GM19372 (cell line): ENCODE data around the gene CTTN.

ENCODE experiments used
- ATAC-seq: cut with Tn5 transposase; IDR thresholded peaks from one replicate; pipeline ENCODE4 v1.9.1; 2021; ENCODE audit warnings: mild to moderate bottlenecking, low read depth, moderate library complexity; ENCODE audit not compliant: unreplicated experiment

Gene CTTN

DNA sequence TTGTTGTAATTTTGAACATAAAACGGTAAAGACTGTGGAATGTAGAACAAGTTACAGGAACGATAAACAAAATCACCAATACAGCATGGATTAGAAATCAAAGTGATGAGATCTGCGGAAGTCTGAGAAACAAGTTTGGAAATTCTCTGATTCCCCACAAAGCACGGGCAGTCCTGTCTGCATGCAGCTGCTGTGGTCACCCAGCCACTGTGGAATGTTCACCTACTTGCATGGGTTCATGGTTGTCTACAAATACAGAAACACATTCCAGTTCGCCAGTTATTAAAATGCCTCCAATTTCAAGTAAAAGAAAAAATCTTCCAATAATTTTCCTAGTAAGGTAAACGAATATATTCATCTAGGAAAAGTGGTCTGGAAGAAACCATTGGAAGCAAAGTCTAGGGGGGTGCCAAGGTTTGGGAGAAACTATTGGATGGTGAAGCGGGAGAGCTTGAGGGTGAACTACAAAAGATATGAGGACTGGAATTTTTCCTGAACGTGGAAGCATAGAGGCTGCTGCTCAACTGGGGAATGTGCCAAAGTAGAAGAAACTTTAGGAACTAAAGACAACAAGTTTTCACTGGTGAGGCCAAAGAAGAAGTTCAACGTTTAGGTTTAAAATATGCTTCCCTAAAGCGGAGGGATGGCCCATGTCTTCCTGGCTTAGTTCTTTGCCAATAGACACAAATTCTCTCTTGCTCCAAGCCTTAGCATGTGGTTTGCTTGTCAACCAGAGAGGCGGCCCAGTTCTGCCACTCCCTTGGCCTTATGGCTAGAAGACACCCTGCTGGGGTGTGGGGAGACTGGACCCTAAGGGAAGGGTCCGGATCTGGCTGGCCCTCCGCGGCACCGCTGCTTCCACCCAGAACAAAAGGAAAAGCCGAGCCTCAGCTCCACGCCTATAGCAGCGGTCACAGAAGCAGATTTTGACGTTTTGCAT lies 70.2 kb downstream of the CTTN start:
- ATAC-seq: no peak

DNA sequence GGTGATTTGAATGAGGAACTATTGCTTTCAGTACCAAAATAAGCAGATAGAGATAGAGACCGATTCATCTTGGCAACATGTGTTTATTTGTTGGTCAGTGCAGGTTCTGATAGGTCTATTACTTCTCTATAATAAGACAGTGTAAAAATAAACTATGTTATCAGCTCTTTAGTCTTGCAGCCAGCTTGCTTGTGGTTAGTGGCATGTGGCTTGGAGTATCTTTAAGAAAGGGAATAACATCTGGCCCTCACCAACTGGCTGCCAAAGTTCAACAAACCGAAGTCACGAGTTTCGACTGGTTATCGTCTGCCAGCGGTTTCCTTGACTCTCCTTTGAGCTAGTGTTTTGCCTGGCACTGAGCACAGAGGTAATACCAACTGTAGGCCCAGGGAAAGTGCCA lies 71.8 kb downstream of the CTTN start:
- ATAC-seq: no peak

DNA sequence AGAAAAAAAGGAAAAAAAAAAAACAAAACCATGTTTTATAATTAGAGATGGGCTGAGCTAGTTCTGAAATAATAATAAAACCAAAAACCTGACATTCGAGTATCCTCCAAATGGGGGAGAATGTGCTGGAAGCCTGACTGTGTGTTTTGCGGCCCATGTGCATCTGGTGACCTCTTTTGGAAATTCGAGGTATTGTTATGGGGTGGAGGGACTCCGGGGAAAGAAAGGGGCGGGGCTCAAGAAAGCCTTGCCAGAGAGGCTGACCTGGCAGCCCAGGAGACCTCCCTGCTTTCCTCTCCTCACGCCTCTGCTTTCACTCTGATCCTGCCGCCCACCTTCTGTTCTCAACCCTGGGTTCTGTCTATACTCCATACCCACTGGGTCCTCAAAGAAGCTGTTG lies 72.9 kb downstream of the CTTN start:
- ATAC-seq: no peak

DNA sequence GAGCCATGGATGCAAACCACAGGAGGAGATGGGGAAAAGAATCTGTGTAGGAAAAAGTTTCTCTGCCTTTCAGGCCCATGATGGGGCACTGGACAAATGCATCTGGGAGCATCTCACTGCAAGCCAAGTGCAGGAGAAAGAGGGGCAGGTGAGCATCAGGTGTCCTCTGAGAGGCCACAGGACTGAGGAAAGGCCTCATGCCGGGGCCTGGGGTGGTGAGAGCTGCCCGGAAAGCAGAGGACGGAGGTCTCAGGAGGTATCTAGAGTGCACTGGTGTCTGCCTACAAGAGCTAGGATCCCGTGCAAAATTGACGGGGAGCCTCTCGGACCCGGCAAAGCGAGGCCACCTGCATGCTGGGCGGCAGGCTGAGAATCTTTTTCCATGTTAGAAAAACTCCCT lies 73.9 kb downstream of the CTTN start:
- no peak for ATAC-seq

DNA sequence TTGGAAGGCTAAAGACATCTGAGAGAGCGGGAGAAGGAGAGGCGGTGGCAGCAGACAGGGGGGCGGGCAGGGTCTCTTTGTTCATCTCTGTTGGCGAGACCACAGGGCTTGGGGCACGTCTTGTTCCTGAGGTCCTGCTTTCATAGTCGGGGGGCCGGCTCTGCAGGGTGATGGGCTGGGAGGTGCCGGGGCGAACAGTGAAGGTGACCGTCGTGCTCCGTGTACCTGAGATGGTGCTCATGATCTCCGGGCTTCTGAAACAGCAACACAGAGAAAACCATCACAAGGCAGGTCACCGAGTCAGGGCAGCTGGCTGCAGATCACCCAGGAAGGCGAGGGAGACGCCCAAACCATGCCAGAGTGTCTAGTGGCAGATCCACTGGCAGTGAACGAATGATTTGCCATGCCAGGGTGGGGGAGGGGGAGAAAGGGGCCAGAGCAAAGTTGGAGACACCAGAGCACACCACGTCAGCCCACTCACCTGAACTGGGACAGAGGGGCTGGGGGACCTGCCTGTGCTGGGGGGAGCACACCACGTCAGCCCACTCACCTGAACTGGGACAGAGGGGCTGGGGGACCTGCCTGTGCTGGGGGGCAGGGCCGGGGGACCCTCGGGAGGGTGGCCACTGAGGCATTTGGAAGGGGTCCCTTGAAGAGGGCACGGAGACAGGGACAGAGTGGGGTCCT lies 75.0 kb downstream of the CTTN start:
- ATAC-seq: no peak

DNA sequence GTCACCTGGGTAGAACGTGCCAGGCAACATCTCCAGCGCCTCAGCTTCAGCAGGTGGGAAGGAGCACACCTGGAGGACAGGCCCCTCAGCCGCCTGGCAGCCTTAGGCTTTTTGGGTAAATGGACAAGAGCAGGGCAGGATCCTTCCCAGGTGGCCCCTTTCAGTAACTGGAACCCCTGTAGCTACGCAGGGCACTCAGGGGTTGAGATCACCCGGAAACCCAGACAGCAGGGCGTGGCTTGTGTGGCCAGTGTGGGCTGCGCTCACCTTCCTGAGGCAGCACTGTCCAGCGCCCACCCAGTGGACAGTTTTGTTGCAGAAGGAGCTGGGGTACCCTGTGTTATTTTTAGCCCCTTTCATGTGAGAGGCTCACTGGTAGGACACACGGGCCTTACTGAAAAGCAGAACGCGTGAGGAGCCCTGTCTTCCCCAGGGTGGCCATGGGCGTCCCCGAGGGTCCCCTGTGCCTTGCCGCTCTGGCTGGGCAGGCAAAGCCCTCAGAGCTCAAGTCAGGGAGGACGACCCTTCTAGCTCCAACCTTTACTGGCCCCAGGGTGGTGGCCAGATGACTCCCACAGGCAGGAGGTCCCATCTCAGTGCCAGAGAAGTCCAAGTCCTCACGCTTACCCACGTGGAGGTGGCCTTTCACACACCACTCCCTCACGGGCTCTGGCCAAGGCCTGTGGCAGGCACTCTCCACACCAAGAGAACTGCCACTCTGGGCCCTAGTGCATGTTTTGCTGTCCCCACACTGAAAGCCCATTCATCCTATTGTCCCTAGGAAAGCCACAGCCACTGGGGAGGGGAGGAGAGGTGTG lies 75.8 kb downstream of the CTTN start:
- ATAC-seq: no peak

DNA sequence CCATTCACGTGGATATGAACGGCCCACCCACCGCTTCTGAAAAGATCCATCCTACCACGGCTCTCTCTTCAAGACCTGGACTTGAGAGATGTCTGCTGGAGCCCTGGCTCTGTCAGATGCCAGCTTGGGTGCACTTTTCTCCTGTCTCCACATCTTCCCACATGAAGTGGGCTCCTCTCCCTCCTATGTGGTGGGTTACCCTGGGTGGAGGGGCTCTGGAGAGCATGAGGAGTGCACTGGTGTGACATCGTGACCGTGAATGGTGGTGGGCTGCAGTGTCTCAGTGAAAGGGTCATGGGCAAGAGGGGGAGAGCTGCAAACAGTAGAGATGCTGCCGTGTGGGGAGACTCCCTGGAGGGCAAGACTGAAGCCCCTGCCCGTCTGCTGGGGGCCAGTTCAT lies 76.4 kb downstream of the CTTN start:
- no peak for ATAC-seq

DNA sequence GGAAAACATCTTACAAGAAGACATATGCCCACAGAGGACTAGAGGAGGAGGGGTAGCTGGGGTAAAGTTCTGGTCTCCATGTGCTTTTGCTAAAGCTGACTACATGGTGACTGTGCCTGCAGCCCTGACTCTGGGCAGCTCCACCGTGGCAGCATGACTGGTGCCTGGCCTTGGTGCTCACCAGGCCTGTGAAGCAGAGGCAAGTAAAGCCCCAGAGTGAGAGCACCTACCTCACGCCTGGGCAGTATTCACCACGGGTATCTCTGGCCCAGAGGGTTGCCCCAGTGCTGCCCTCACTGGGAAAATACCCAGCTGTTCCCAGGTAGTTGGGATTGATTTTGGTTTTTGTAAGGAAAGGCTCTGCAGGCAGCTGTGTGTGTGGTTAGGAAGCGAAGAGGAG lies 78.3 kb downstream of the CTTN start:
- ATAC-seq: no peak

DNA sequence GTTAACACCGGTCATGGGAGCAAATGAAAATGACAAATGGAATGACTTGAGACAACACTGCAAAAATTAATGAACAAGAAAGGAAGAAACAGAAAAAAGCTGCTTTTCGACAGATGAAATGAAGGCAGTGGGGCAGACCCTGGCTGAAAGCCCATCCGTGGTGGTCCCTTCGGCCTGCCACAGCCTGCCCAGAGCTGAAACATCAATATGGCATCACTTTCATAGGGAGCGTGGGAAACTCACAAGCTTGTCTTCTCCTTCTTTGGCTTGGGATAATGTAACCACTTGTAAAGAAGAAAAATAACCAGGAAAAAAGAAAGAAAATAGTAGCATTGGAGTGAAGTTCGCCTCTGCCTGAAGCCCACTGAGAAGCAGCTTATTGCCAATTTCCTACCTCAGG lies 78.8 kb downstream of the CTTN start:
- ATAC-seq: no peak

DNA sequence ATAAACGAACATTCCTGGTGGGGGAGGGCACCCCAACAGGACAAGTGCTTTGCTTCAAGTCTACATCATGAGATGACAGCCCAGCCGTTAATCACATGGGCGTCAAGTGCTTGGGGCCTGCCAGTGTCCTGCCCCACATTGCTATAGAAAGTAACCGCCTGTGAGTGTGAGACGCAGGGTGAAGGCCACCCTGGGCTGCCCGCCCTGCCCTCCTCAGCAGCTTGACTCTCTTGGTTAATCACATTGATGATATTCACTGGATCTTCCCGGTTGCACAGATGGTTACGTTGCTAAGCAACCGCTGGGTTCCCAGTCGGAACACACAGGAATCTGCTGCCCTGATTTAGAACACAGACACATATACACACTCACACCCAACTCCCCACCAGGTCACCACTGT lies 79.3 kb downstream of the CTTN start:
- no peak for ATAC-seq

DNA sequence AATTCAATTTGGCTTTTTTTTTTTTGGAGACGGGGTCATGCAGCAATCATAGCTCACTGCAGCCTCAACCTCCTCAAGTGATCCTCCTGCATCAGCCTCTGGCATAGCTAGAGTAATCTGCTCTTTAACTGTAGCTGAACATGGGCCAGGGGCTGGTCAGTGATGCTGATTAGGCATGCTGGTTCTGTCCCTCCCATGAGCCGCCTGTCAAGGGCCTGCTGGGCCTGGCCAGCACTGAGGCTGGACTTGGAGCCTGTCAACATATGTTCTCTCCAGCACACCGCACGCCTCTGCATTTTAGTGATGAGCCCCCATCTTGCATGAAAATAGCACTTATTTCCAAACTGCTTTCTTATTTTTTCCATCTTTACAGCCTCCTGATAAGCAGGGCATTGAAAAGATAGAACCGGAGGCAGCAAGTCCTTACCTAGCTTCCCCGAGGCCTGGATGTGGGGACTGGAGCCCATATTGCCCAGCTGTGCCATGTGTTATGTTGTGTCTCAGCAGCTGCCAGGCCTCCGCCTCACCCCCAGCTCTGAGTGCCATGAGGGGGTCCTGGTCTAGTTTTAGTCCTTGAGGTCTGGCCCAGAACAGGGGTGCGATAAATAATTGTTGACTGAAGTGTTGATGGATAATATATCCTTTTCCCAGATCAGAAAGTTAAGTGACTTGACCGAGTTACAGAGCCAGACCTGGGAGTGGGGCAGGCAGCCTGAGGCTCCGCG lies 80.0 kb downstream of the CTTN start:
- ATAC-seq: no peak

DNA sequence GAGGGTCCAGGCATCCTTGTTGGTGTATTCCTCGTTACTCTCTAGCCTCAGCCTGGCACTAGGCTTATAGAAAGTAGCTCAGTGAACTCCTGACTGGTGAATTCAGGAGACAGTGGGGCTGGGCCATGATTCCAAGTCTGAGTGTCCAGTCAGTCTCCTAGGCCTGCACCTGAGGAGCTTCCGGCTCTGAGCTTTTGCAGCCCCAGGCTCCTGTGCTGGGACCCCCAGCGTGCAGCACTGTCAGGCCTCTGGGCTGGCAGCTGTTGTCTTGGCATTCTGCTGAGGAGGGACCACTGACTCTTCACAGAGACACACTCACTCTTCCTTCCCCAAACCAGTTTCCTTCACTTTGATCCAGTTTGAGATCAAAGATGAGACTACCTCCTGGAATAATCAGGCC lies 82.4 kb downstream of the CTTN start:
- ATAC-seq: no peak

DNA sequence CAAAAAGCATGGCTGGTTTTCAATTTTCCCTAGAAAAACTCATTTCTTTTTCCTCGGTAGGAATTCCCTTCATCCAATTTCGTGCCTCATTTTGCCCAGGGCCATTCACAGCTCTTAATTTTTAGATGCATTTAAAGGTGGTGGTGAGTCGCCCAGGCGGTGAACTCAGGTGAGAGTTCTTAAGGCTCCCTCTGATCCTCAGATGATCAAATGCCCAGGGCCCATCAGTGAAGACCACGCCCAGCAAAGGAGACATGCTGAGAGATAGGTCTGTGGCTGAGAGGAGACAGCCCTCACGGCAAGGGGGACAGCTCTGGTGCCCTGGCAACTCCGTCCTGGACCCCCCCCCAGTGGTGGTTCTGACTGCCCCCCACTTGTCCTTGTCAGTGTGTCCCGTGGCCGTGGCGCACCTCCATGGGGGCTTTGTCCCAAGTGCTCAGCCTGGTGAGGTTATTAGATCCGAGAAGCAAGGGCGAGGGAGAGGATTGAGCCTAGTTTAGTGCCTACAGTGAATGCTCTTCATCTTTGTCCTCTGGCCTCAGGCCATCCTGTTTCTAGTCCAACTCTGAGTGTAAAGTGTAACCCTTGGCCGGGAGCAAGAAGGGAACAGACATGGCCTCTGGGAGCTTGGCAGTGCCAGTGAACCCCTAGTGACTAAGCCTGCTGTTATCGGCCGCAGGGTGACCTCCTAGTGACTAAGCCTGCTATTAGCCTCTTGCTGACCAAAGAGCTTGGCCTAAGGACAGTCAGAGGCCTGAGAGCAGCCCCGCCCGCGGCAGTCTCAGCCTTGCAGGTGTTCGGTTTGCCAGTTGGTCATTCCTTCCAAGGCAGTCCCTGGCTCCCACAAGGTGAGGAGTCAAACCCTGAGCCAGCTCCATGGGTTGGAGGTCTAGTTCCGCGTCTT lies 83.5 kb downstream of the CTTN start:
- no peak for ATAC-seq

DNA sequence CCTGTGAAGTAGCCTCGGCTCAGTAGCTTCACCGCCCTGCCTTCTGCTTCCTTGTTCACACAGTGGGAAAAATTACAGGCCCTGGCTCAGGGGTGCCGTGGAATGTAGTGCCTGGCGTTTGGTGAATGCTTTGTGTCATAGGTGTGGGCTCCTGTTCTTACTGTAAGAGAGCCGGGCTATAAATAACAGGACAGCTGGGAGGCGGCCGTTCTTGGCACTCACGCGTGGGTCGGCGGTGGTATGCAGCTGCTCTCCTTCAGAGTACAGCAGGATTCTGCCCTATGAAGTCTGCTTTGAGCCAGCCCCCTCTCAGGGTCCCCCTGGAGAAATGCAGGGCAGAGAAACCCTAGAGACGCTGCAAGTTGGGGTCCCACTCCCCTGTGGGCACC lies 84.2 kb downstream of the CTTN start:
- no peak for ATAC-seq

DNA sequence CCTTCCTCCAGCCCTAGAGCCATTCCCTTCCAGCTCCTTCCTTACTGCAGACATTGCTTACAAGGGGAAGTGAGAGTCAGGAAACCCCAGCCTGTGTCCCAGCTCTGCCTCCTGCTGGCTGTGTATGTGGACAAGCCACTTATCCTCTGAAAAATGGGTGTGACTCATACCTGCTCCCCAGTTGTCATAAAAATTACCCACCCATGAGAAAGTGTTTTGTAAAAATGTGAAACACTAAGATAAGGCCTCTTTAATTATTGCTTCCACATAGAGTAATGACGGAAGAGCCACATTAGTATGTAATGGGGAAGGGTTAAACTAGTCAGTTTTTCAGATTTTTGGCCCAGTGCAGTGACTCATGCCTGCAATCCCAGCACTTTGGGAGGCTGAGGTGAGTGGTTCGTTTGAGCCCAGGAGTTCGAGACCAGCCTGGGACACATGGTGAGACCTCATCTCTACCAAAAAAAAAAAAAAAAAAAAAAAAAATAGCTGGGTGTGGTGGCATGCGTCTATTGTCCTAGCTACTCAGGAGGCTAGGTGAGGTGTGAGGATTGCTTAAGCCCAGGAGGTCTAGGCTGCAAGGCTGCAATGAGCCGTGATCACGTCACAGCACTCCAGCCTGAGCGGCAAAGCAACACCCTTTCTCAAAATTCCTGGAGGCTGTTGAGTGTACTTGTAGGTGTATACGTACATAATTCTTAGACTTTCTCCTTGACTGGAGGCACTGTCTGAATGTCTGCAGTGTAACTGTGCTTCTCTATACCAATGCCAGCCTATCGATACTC lies 84.9 kb downstream of the CTTN start:
- no peak for ATAC-seq

DNA sequence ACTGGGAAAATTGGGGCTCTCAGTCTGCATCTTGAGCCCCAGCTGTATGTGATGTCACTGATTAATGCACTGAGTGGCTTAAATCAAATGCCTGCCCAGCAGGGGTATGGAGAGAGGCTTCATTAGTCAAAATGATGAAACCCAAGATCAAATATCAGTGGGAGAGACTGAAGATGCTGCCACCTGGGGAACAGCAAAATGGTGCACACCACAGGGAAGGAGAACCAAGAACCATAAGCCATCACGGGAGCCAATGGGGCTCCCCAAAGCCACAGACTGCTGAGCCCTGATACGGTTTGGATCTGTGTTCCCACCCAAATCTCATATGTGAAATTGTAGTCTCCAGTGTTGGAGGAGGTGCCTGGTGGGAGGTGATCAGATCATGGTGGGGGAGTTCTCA lies 85.6 kb downstream of the CTTN start:
- no peak for ATAC-seq

DNA sequence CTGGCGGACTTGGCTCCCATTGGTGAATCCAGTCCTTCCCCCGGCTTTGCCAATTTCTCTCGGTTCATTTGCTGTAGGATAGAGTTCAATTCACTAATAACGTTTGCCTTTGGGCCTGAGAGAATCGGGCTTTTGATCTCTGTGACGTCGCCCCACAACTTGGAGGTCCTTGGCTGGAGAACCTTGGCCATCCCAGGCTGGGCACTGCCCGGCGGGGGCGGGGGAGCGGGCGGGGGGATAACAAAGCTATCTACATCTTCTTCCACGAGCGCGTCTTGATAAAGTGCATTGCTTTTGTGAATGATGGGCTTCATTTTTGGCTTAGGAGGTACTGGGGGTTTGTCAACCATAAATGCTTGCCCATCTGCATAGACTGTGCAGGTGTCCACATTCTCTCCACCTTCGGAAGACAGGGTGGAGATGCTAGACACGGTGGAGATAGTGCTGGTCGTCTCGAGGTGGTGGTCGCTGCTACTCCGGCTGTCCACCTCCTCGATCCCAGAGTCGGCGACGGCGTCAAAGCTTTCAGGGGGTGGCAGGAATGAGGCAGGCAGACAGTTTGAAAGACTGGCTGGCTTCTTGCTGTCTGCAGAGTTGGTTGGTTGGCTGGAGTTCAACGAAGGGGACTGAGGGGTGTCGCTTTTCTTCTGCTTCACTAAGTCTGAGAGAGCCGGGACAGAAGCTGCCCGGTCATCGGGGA lies 87.1 kb downstream of the CTTN start:
- ATAC-seq: no peak

DNA sequence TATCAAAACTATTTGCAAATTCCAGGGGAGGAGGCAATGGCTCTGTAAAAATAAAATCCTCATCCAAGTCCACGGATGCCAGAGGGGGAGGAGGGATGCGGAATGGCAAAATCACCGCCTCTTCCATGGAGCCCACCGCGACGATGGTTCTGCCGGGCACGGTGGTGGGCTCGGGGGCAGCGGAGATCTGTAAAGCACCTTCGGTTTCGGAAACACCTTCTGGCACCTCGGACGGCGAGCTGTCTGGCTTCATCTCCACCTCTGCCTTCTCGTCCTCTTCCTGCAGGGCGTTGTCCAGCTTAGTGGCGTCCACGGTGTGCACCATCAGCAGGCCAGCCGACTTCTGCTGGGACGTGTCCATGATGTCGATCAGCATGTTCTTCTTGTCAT lies 87.7 kb downstream of the CTTN start:
- no peak for ATAC-seq
